Stimulated activated CD4-positive, alpha-beta T cell treated with anti-CD3 and anti-CD28 coated beads, Interleukin-12 subunit alpha, Interleukin-12 subunit beta, amount 100 ng/mL, for 48 hours (primary cell): Measurements from ENCODE around the gene MYORG.

ENCODE experiments used
- DNase-seq, 3 donors: peaks; one replicate each; pipeline ENCODE4 v3.0.0-alpha.2; 2020; ENCODE audit warnings: low read depth in 2 of 3, low spot score in 1 of 3

Gene MYORG

DNA sequence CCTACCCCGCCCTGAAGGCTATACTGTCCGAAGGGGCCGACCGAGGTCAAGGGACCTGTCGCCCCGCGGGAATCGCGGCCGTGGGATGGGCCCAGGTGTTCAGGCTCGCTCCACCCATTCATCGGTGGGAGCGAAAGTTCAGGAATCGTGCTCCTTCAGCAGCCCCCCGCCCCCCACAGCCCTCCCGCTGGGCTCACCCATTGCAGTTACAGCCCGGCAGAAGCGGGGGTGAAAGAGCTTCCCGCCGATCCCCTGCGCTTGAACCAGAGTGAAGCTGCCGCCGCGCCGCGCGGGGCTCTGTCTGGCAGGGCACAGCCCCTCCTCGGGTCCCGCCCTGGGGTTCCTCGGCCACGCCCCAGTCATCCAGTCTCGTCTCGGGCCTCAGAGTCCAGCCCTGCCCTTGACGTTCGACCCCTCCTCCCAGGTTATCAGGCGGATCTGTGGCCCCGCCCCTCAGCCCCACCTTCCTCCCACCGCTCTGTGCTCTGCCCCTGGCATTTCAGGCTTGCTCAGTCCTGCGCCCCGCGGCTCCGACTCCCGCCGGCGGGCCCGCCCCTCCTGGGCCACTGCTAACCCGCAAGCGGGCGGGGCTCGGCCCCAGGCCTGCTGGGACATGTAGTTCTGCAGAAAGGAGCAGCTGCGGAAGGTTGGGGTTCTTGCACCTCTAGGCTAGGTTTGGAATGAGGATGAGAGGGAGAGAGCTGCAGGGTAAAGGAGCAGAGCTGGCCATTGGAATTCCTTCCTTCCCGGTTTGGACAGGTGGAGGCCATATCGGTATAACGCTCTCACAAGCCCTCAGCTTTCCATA is at the start of gene MYORG:
Gene MYORG, minus strand, starts transcription at position 303 of the 808 bp plus-strand sequence. CDS start 3,955 bp downstream, outside the sequence.
- DNase-seq: peak; percentile 94 to 97 (median 96)

DNA sequence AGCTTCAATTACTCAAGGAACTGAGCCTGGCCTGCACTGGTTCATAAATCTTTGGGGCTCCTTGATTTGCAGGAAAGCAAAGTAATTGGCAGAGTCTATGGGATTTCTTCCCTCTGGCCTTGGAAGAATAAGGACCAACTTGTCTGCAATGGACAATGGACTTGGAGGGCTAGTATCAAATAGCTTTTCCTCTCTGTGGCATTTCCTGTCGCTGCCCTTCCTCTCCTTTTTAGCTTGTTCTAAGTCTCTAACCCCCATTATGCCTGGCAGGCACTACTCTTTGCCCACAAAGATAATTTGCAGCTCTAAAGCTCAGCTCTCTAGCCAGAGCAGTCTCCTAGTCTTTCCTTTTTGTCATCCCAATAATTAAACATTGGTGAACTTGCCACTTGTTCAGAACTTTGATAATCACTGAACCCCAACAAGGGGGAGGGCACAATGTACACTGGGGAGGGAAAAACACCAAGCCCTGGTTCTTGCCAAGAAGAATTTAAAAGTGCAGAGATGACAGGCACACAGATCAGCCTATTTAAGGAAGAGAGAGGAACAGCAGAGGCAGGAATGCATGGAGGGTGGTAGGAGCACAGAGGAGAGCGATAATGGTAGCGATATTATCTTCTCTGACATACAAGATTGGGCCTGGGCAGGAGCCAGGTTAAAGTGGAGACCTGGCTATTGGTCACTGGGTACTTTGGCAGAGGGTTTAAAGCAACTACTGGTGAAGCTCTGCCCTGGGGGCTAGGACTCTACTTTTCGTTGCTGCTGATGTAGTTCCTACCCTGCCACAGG is 43.2 kb upstream of the MYORG start:
- DNase-seq: no peak

DNA sequence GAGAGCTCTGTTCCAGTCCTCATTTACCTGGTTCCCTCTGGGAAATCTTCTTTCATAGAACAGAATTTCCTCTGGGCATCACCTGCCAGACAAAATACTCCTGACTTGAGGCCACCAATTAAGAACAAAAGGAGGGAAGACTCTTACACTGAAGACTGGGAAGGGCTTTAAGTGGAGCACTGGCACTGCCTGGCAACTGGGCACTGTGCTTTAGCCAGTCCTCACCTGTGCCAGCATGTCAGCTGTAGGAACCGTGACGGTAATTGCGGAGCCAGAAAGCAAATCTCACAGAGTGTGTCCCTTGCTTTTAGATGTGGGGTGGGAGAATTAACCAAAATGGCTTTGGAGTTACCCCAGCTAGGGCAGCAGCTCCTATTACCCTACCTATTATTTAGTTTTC is 41.0 kb upstream of the MYORG start:
- no peak for DNase-seq

DNA sequence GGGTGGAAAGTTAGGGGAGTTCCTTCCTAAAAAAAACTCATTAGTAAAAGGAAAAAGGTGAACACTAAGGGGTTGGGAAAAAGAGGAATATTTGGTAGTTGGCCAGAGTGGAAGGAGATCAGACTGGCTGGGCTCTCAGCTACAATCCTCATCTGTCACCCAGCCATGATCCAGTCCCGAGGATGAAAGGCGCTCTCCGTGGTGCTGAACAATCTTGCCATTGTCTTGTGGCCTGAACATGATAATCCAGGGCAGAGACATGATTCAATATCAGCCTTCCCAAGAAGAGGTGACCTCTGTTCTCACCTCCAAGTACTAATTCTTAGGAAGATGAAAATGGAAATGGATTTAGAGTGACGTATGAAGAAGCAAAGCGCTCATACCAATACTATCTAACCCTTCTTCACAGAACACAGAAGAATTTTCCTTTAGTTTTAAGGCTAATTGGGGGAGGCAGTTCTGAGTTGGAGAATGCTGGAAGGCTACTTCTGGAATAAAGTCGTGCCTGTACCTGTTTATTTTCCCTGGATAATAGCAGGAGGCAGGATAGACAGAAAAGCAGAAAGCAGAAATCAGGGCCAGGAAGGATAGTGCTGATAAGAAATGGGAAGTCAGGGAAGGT is 36.6 kb upstream of the MYORG start:
- DNase-seq: peak in 2 of 3 donors; percentile 12 to 44

DNA sequence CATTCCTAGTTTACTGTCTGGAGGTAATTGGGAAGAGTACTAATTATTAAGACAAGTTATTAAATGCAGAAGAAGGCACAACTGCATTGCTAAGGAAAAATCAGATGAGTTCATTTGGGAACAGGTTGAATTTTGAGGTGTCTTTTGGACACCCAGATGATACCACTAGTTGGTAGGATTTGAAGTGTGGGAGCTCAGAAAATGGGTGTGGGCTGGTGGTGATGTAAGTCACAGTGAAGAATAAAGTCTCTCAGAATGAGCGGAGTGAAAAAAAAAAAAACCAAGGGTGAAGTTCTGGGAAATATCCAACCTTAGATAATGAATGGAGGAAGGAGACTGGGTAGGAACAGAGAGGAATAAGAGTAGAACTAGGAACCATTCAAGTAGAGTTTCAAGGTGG is 35.6 kb upstream of the MYORG start:
- DNase-seq: no peak

DNA sequence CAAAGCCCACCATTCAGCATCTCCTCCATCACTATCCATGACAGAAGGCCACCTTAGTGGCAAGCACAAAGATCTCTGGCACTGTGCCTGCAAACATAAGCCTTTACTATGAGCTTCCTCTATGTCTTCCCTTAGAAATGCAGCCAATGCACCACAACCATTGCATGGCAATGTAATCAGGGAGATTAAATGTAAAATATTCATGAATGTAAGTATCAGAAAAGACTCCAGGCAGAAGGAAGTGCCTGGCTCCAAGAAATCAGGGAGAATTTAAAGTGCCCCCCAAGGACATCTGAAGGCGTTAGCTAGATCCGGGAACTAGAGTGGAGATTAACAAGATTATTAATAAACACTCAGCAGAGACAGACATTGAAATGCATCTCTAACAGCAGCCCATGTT is 32.5 kb upstream of the MYORG start:
- no peak for DNase-seq

DNA sequence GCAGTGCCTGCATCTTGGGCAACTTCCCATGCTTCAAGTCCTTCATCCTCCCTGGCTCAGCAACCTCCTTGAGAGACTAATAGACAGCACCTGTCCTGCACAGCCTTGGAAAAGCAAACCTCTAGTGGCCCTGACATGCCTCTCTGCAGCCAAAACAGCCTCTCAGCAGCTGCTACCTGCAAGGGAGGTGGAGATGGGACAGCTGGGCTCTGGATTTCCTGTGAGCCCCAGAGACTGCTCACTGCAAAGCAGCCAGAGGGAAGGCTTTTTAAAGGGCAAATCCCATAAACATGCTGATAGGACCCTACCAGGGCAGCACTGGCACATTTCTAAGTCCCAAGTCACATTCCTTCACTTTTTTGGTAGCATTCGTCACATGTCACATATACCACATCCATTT is 31.5 kb upstream of the MYORG start:
- no peak for DNase-seq

DNA sequence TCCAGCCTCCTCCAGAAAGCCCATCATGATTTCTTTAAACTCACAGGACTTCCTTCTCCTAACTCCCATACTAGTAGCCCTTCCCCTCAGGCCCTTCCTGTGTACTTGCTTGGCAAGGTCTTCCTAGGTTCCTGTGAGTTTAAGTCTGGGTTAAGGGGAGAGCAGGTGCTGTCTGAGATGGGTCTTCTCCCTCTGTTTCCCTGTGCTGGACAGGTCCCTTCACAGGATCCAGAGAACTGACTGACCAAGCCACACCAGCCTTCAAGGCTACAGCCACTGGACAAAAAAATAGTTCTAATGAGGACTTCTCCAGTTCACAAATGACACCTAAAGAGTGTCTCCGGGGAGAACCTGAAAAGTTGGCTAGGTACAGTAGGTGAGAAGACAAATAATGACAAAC is 29.5 kb upstream of the MYORG start:
- no peak for DNase-seq

DNA sequence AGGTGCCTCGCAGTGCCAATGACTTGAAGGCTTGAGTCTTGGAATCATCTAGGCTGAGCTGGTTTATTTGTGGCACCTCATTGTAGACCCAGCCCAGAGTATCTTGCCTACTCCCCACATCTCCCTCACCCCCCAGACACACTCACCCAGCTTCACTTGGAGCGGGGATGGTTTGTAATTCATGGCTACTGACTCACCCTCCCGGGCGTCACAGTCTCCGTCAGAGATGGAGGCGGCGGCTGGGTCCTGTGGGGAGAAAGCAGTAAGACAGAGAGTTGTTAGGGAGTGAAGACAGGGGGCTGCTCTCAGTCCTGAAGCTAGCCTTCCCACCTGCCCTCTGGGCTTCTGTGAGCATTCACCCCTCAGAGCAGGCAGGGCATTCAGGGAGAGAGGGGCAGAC is 29.0 kb upstream of the MYORG start:
- DNase-seq: no peak

DNA sequence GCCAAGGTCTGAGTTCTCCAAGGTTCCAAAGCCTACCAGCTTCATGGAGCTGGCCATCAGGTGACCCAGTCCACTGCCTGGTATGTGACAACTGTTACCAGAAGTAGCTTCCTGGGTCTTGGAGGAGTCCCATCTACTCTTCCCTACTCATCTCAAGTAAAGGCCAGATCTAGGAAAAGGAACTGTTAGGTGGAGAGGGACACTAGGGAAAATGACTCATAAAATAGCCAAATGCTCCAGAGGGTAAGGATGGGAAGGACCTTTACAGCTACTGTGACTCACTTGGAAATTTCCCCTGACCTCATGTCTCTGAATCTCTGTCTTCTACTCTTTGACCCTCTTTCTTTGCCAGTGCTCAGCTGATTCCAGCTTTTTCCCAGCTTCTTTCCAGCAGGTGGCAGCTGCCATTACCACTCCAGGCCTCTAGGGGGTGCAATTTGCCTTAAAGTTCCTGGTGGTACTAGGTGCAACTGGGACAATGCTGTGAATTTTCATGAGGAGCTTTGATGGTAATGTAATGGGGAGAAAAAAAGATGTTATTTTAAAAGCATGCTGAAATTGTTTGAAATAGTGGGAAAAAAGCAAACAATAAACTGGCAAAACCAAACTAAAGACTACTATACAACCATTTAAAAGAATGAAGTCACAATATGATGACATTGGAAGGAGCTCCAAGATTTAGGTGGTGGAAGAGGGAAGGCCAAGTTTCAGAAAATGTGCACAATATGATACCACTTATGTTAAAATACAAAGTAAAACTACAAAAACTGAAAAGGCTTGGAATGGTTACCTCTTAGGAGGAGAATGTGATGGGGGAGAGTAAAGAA is 27.1 kb upstream of the MYORG start:
- peak; percentile 33 to 48 (median 35) for DNase-seq

DNA sequence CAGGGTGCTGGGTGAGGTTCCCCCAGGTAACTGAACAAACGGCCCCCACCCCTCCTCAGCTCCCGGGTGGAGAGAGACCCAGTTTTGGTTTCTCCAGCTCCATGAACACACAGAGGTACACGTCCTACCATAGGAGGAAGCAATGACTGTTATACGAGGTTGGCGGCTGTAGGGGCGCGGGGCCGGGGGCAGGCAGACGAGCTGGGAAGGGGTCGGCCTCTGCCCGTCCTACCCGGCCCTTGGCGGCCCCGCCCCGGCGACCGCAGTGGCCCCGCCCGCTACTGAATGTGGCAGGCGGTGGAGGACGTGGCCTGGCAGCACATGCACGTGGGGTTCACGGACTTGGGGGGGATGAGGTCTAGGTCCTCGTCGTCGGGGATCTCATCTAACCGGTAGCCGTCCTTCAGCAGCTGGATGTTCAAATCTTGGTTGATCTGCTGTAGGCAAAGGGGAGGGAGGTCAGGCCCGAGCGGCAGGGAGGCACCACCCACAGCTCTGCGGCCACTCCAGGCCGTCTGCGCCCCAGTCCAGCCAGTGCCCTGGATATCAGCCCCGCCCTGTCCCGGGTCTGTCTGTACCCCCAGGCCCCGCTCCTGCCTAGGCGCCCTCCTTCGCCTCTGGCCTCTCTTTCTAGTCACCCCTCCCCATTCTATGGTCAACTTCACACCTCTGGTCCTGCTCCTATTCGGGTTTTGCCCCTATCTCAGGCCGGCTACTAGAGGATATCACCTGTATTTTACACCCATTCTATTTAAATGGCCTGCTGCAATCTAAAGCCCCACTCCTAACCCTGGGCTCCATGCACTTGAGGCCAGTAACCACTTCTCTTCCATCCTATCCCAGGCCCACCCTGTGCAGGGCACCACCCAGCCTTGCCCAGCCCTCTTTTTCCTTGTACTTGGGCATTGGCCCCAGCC is 24.2 kb upstream of the MYORG start:
- DNase-seq: no peak

DNA sequence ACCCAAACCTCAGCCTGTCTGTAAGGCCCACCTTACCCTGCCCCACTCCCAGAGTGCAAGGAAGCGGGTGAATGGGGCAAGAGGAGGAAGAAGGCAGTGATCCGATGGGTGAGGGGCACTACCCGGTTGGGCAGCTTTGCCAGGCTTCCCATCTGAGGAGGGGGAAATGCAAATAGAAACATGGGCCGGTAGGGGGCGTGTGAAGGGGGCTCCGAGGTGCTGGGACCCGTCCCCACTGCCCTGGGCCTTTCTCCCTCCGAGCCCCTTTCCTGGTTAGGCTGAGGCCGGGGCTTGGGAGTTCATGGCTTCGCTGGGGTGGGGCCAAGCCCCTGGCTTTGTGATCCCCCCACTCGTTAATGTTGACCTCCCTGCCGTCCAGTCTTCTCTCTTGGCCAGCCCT is 23.6 kb upstream of the MYORG start:
- DNase-seq: no peak

DNA sequence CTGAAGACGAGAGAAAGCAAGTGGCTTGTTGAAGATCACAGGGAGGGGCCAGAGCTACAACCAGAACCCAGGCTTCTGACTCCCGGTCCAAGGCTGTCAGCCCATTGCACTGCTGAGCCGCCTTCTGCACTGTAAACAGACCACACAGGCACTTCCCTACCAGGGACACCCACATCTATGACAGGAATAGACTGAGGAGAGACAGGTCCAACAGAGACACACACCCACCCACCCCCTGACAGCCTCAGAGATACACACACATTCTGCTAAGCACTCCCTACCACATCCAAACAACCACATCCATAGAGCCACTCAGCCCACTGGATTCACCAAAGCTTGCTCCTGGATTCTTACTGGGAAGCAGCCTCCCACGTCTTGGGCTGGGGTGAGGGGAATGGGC is 23.0 kb upstream of the MYORG start:
- DNase-seq: no peak

DNA sequence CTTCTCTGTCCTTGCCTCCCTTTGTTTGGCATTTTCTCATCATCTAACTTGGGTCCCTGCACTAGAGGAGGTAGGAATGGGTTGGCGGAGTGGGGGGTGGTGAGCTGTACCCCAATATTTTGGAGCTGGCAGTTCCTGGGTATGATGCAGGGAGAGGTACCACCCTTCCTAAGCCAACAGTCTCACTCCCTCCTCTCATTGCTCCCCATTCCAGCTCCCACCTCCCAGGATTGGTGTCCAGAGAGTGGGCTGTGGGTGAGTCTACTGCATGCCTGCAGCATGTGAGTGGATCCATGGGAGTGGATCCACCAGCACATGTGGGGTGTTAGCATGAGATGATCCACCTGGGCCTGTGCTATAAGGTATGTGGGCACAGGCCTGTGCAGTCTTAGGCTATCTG is 22.2 kb upstream of the MYORG start:
- no peak for DNase-seq

DNA sequence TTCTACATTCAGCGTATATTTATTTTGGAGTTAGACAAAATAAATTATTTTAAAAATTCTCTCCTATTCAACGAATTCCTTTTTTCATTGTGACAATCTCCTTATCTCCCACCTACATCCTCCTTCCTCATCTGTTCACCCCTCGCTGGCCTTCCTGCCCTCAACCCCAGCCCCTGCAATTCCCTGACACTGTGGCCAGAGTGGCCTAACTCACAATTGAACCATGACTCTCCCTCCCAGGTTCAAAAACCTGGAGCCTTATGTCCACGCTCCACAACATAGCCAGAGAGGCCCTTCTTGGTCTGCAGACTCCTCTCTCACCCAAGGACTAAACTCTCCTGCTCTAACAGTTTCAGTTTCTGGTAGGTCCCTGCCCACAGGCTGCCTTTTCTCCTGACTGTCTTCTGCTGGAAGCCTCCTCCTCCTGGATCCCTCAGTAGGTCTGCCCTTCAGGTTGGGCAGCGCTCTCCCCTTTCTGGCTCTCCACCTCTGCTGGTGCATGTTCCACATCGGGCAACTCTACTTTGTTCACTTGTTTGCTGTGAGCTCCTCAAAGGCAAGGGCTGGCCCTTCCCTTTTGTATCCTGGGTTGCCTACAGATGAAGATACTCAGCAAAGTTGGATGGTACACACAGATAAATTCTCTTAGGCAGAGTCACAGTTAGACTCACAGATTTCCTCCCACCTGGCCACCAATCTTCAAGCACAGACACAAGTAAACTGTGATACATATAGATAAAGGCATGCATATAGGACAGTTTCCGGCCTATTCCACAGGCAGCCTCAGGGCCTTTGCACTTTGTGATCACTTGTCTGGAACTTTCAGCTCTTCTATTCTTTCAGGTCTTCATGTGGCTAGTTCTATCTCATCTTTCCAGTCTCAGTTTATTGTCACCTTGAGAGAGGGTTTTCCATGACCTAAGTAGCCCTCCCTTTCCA is 19.8 kb upstream of the MYORG start:
- DNase-seq: no peak

DNA sequence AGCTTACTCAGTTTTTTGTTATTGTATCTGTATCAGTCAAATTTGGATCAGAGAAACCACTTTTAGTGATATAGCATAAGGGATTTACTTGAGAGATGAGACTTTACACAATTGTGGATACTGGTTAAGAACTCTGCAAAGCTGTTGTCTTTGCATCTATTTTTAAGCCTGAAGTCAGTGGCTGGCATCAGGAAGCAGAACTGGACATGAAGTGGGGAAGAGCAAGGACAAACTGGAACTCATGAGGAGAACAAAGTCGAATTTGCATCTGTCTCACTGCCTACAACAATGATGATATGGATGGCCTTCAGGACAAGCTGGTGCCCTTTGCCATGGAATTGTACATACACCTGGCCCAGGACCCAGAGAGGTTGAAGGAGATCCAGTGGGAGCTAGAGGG is 15.8 kb upstream of the MYORG start:
- DNase-seq: no peak

DNA sequence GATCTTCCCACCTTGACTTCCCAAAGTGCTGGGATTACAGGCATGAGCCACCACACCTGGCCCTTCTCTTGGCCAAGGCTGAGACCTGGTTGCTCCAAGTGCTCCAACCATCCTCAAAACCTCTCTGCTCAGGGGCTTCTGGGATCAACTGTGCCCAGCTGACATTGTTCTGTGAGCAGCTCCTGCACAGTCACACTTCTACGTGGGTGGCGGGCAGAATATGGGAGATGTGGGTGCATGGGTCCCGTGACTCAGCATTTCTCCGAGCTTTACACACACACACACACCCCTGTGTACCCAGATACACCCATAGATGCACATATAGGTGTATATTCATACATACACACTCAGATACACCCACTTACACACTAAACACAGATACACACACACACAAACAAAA is 10.5 kb upstream of the MYORG start:
- DNase-seq: no peak

DNA sequence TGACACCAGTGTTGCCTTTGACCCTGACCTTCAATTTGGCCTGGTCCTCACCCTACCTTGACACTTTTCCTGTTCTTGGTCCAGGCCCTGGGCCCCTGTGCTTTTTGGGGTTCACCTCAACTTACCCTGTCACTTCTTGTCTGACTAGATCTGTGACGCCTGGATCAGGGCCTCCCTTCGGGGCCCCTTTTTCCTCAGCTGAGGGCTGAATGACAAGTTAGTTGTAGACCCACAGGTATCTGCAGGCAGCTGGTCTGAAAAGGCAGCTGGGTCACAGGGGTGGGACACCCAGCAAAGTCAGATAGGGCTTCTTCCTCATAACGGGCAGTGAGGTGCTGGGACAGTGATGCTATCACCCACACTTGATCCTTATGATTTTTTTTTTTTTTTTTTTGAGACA is 10.0 kb upstream of the MYORG start:
- DNase-seq: no peak
